ENCODE measurements around the gene CADM4.

DNA sequence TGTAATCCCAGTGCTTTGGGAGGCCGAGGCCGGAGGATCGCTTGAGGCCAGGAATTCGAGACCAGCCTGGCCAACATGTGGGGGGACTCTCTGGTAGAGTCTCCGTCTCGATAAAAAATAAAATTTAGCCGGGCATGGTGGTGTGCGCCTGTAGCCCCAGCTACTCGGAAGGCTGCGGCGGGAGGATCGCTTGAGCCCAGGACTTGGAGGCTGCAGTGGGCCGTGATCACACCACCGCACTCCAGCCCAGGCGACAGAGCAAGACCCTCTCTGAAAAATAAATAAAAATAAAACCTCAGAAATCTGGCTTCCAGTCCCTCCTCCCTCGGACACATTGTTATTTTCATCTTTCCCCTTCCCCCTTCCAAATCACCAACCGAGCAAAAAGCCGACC is 44.0 kb downstream of the CADM4 start:
- TF ChIP-seq, protein P1, sequence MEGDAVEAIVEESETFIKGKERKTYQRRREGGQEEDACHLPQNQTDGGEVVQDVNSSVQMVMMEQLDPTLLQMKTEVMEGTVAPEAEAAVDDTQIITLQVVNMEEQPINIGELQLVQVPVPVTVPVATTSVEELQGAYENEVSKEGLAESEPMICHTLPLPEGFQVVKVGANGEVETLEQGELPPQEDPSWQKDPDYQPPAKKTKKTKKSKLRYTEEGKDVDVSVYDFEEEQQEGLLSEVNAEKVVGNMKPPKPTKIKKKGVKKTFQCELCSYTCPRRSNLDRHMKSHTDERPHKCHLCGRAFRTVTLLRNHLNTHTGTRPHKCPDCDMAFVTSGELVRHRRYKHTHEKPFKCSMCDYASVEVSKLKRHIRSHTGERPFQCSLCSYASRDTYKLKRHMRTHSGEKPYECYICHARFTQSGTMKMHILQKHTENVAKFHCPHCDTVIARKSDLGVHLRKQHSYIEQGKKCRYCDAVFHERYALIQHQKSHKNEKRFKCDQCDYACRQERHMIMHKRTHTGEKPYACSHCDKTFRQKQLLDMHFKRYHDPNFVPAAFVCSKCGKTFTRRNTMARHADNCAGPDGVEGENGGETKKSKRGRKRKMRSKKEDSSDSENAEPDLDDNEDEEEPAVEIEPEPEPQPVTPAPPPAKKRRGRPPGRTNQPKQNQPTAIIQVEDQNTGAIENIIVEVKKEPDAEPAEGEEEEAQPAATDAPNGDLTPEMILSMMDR (IDR thresholded peaks at IDR 0.05; ENCODE audit: control extremely low read depth in 1 of 3, insufficient read depth in 1 of 3, low read depth in 1 of 3, low read length in 3 of 3) = no peak
- no peak for TF ChIP-seq EZH2 (IDR thresholded peaks at IDR 0.05; ENCODE audit: low read depth, low read length, severe bottlenecking)
- TF ChIP-seq POLR2A (IDR thresholded peaks at IDR 0.05; ENCODE audit: control extremely low read depth in 1 of 2, low read depth in 2 of 2, low read length in 2 of 2) = no peak
- no peak for TF ChIP-seq EP300 (IDR thresholded peaks at IDR 0.05; ENCODE audit: borderline replicate concordance in 1 of 2, low read depth in 2 of 2, low read length in 2 of 2)
- no peak for TF ChIP-seq RNF2 (IDR thresholded peaks at IDR 0.05; ENCODE audit: borderline replicate concordance, low read depth, low read length, missing control alignments, poor library complexity, severe bottlenecking)
